ENCODE data around the gene SERGEF.
A peak's percentile ranks its signal among the peaks of the same experiment; 100 is the strongest.

SERGEF gene

DNA sequence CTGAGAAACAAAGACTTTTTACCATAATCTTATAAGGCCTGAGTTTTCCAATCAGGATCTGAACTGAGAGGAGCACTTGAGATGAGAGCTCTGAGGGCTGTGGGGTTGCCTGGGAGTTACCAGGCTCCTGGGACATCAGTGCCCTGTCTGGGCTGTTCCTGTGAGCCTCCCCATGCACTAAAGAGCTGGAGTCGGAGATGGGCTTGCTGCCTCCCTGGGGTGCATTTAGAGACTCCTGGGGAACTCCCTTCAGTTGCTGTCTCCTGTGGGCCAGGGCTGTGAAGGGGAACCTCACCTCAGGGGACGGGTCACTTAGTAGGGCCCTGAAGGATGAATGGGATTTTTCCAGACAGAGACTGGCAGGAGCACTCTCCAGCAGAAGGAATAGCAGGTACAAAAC is 244.9 kb downstream of the SERGEF start:
- no peak overlapping the region for H3K4me3 ChIP-seq (ENCODE audit: low read length)
- DNase-seq (ENCODE audit: low read depth, low spot score) = no peak

DNA sequence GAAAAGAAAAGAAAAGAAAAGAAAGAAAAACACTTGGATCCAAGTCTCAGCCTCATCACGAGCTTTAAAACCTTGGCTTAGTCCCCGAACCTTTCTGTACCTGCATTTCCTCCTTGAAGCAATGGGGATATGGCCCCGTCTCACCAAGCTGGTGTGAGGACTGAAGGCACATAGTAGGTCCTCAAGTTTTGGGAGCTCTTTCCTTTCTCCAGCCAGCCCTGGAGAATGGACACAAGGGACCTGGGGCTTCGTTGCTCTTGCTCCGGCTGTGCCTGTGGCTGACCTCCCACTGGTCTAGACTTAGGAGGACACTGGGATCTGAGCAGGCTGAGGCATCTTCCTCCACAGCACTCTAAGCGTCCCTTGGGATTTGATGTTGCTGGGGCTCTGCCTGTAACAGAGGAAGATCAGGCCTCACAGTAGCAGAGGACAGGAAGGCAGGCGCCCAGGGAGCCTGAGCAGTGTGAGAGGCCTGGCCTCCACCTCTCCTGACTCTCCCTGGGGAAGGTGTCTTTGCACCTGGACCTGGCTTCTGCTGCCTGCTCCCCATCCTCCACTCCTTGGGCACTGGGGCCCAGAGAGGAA is 245.5 kb downstream of the SERGEF start:
- H3K4me3 ChIP-seq (ENCODE audit: low read length) = no peak overlapping the region
- DNase-seq (ENCODE audit: low read depth, low spot score) = no peak

DNA sequence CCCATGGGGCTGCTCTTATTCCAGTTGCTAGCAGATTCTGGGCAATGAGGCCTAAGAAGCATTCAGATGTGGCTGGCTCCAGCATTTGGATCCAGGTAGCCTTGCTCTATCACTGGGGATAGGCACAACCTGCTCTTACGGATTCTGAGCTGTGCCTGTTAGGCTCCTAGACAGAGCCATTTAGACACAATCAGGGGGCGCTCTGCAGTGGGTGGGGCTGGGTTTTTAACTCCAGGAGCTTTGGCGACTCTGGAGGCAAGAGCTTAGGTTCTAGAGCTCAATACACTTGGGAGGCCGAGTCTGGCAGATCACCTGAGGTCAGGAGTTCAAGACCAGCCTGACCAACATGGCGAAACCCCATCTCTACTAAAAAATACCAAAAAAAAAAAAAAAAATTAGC is 246.3 kb downstream of the SERGEF start:
- no peak for DNase-seq (ENCODE audit: low read depth, low spot score)
- no peak overlapping the region for H3K4me3 ChIP-seq (ENCODE audit: low read length)

DNA sequence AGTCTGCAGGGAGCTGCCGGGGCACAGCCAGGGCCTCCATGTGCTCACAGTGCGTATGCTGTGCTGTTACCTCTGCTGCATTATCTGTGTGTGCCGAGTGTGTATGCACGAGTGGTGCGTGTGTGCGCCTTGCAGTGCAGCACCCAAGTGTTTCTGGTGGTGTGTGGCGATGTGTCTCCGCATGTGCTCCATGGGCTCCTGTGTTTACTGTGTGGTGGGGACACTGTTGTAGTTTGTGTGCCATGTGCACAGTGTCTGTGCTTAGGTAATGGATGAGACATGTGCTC is 246.8 kb downstream of the SERGEF start:
- no peak overlapping the region for H3K4me3 ChIP-seq (ENCODE audit: low read length)
- DNase-seq (ENCODE audit: low read depth, low spot score) = no peak

DNA sequence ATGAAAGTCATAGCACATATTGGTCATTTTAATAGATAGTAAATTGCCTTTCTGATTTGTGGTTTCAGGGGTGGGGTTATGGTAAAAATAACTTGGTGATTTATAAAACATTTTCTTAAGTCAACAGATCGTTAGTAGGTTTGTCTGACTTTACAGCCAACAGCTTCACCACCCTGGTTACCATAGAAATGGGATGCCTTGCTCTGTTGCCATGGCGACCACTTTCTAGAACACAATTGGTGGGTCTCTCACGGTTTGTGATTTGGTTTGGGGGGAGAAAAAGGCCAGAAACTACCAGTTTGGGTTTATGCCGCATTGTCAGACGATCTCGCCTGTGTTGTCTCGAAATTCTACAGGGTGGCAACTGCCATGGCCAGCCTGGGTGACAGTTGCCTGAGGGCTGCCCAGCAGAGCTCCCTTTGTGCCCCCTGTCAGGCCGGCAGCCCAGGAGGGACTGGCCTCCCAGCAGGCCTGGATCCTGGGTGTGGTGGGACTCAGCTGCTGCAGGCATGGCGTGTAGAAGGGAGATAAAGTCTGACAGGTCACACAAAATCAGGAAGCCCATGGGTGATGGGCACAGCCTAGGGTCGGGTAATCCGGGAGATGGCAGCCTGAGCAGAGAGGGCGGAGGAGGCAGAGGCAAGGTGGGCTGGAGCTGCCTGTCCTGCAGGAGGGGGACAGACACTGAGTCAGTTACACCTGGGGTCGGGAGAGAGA is 247.3 kb downstream of the SERGEF start:
- DNase-seq (ENCODE audit: low read depth, low spot score) = peak; percentile 7

DNA sequence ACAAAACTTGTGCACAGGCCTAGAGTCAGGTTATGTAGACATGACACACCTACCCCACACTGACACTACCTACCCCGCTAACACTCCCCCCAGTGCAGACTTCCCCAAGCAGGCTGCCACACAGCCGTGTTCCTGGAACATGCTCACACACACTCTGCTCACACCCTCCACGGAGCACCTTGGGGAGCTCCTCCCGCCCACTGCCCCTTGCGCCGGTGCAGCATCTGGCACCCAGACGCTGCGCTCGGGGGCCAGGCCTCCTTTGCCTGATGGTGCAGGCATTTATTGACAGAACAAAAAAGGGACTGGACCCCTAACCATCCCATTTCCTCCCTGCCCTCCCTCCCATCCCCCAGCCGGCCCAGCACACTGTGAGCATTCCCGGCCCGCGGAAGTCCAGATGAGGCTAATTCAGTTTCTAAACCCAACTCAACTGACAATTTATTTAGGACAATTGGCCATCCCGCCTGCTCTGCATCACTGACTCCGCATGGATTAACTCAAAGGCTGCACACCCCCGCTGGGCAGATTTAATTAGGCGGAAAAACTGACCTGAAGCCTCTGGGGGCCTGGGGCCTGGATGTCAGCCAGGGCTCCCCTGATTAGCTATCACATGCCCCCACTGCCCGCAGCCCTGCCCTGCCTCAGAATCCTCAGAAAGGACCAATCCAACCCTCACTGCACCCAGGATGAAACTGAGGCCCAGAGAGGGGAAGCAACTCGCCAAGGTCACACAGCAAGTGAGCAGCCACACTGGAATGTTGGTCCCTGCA is 248.2 kb downstream of the SERGEF start:
- H3K4me3 ChIP-seq (ENCODE audit: low read length) = no peak overlapping the region
- no peak for DNase-seq (ENCODE audit: low read depth, low spot score)

More for the DNA sequence above, 247.3 kb downstream of the SERGEF start:
- no peak overlapping the region for H3K4me3 ChIP-seq (ENCODE audit: low read length)

DNA sequence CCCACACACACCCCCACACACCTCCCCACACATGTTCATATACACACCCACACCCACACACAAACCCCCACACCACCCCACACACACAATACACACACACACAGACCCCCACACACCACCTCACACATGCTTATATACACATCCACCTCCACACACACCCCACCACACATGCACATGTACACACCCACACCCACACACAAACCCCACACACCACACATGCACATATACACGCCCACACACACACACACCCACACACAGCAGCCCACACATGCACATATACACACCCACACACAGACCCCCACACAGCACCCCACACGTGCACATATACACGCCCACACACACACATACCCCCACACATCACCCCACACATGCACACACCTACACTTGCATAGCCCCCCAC is 249.1 kb downstream of the SERGEF start:
- no peak for DNase-seq (ENCODE audit: low read depth, low spot score)
- H3K4me3 ChIP-seq (ENCODE audit: low read length) = no peak overlapping the region

DNA sequence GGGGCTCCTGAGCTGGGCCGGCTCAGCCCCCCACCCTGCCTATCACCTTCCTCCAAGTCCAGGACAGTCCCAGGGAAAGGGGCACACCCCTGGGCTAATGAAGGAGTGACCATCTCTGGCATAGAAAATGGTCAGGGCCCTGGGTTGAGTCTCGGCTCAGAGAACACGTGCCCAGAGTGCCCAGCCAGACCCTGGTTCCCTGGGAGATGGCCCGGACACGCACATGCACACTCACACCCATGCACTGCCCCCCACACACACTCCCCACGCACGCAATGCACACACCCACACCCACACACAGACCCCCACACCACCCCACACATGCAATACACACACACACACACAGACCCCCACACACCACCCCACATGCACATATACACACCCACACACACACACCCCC is 249.6 kb downstream of the SERGEF start:
- H3K4me3 ChIP-seq (ENCODE audit: low read length) = no peak overlapping the region
- DNase-seq (ENCODE audit: low read depth, low spot score) = no peak

DNA sequence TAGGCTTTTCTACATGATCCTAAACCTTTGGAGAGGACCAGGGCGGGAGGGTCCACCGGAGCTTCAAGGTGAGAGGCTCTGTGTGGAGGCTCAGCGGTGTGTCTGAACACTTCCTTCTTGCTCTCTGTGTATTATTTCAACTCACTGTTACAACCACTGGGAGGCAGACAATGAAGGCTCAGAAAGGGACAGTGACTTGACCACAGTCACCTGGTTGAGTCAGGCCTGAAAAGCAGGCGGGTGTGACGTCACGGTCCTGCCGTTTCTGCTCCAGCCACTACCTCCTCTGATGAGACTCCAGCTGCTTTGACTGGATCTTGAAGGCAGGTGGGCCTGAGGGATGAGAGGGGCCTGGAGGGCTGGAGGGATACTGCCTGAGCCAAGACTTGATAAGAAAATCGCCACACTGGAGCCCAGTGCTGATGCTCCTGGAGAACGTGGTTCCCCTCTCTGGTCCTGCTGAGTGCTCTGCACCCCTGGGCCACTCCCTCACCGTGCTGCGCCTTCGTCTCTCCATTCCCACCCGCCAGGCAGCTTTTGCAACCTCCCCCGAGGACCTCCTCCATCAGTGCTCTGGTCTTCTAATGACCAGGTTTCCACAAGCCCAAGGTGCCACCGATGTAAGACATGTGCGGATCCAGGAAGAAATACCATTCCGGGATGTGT is 250.4 kb downstream of the SERGEF start:
- DNase-seq (ENCODE audit: low read depth, low spot score) = no peak

DNA sequence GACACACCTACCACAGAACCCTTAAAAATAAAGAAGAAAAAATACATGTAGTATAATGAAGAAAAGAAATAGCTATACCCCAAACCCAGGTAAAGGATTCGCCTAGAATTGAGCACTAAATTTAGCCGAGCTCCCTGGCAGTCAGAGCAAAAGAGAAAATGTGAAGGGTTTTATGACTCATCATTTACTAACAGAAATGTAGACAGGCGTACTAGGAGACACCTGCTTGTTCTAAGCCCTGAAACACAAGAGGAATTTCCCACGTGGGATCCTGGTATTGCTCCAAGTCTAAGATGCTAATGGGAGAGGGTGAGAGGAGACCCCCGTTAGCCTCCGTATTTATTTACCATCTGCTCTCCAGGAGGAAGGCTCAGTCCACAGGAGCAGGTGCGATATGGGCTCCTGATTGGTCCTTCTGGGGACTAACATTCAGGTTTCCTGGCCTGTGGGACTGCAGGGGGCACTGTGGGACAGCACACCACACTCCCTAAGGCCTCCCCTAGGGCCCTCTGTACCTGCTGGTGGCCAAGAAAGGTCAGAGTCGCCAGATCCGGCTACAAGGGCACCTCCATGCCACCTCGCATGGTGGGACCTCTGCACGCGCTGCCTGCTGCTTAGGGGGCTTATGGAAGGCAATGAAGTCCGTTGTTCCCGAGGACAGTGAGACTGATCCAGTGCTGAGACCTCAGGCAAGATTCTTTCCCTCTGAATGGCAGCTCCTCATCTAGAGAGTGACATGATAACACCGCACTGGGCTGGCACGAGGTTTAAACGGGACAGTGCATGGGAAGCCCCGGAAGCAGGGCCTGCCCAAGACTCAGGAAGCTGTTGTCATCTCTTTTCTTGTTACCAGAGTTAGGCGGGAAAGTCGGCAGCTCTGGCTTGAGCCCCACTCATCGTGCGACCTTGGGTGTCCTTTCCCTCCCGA is 252.5 kb downstream of the SERGEF start:
- no peak overlapping the region for H3K4me3 ChIP-seq (ENCODE audit: low read length)

More for the DNA sequence above, 250.4 kb downstream of the SERGEF start:
- H3K4me3 ChIP-seq (ENCODE audit: low read length) = no peak overlapping the region

DNA sequence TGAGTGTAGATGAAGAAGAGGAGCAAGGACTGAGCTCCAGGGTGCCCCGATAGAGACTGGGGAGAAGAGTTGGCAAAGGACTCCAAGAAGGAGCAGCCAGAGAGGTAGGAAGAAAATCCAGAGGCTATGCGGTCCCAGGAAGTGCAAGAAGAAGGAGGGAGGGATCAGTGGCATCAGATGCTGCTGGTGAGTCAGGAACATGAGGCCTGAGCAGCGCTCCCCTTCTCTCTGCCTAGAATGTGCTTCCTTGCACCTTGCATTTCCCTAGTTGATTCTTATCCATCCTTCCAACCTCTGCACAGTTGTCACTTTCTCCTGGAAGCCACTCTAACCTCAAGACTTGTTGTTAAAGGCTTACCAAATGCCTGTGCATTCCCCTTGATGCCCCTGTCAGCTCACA is 257.0 kb downstream of the SERGEF start:
- no peak overlapping the region for H3K4me3 ChIP-seq (ENCODE audit: low read length)
- no peak for DNase-seq (ENCODE audit: low read depth, low spot score)

More for the DNA sequence above, 252.5 kb downstream of the SERGEF start:
- no peak for DNase-seq (ENCODE audit: low read depth, low spot score)

DNA sequence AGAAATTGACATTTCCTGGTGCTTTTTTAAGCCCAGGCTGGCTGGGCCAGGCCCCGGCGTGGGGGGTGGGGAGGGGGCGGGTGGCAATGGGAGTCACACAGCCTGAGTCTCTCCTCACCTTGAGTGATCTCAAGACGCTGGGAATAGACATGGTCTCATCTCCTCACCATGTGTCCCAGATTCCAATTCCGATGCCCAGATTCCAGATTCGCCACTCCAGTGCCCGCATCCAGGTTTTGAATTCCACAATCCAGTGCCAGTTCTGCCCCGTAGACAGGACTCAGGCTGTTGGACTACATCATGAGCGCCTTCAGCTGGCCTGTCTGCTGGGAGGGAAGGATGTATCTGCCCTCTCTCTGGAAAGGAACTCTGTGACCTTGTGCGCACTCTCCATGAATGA is 259.2 kb downstream of the SERGEF start:
- H3K4me3 ChIP-seq (ENCODE audit: low read length) = no peak overlapping the region
- no peak for DNase-seq (ENCODE audit: low read depth, low spot score)

DNA sequence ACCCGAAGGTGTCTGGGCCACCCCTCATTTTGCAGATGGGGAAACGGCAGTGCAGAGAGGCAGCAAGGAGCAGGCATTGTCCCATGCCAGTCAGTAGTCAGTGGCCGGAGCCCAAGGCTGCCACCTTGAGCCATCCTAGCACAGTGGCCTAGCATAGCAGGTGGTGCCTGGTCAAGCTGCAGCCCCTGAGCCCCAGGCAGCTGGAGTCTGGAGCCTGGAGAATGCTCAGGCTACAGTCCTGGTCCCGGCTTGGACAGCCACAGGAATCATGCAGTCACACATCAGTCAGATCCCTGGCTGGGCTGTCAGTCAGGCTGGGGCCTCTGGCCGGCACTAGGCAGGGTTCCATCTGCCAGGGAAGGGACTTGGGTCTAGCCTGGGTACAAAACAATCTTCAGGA is 259.7 kb downstream of the SERGEF start:
- no peak for DNase-seq (ENCODE audit: low read depth, low spot score)
- no peak overlapping the region for H3K4me3 ChIP-seq (ENCODE audit: low read length)

DNA sequence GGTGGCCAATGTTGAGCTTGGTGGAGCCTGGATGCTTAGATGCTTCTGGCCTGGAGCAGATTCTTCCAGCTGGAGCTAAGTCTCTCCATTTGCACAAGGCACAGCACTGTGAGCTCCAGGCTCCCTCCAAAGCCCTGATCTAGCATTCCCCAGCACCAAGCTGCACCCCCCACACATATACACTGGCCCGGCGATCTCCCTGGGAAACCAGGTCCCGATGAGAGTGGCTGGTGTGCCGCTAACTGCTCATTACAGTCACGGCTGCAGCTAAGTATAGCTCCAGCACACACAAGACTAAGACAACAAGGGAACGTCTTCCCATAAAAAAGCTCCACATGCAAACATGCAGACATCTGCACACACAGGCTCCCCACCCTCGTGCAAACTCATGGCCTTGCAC is 260.7 kb downstream of the SERGEF start:
- H3K4me3 ChIP-seq (ENCODE audit: low read length) = no peak overlapping the region
- no peak for DNase-seq (ENCODE audit: low read depth, low spot score)

DNA sequence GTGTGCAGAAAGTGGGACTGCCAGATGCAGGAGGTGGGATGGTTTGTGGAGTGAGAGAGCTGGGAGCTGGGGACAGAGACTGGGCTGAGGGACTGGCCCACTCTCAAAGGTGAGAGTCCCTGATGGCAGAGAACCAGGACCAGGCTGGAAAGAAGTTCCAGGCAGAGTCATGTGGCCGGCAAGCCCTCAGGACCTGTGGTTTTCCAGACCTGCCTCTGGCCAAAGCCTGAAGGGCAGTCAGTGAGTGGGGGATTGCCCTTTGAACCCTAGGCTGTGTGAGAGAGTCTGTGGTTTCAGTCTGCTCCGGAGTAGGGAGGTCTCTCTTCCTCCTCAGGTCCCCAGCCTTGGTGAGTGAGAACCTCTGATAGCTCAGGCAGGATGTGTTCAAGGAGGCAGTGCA is 261.3 kb downstream of the SERGEF start:
- no peak for DNase-seq (ENCODE audit: low read depth, low spot score)
- no peak overlapping the region for H3K4me3 ChIP-seq (ENCODE audit: low read length)

DNA sequence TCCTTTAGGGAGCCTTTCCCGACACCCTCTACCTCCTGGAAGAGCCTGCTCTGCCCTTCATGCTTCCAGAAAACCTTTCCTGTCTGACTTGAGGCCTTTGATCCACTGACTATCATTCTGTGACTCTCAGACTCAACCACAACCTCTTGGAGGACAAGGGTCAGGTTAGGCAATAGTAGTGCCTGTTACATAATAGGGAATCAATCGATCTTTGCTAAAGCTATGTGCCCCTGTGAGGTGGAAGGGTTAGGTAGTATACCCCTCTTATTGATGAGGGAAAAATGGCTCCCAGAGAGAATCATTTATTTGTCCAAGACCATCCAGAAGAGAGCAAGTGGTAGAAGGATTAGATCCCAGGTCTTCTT is 262.1 kb downstream of the SERGEF start:
- no peak overlapping the region for H3K4me3 ChIP-seq (ENCODE audit: low read length)
- DNase-seq (ENCODE audit: low read depth, low spot score) = no peak

DNA sequence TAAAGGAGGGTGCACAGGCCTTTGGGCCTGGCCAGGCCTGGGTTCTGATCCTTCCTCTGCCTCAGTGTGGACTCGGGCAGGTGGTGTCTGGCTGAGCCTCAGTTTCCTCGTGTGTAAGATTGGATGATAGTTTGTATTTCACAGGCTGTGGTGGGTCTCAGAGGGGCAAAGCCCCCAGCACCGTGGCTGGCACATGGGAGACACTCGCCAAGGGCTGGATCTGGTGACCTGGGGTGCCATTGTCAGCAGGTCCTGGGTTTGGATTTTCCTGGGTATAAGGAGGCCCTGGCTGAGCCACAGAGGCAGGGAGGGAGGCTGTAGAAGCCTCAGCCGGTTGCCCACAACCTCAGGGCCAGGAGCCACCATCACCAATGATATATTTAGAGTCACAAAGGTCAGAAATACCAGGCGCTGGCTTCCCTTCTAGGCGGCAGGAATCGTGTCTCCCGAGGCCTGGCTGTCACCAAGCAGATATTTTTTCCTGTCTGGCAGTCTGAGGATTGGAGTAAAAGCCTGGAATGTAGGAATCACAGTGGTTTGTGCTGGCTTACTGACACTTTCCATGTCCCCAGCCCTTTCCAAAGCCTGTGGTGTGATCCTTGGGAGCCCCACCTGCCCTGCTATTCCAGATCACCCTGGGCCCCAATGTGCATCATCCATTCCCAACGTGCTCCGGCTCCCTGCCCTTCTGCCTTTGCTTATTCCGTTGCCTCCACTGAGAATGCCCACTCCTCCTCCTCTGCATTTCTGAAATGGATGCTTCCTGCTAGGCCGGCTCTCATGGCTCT is 262.6 kb downstream of the SERGEF start:
- no peak for DNase-seq (ENCODE audit: low read depth, low spot score)

More for the DNA sequence above, 262.6 kb downstream of the SERGEF start:
- H3K4me3 ChIP-seq (ENCODE audit: low read length) = no peak overlapping the region

Measured in Jurkat, Clone E6-1 (cell line).